ENCODE results near the gene TENT5A. TPM values are rescaled to one million over a fixed set of nuclear protein-coding genes. Genes with fewer than 3 reads are reported as not detected.
A peak's percentile ranks its signal among the peaks of the same experiment; 100 is the strongest.

Gene TENT5A
- 10 to 100 TPM; 13.1 to 13.6 TPM for total RNA-seq
- 1 to 10 TPM; 4.0 to 9.6 TPM for polyA plus RNA-seq

GRCh38 chr6:81752084-81752920, at the start of gene TENT5A:
TSS of gene TENT5A (minus strand) at chr6:81752681. CDS start at chr6:81752141, 540 bp downstream.
- under 1% methylated on average over 77 of the region's 77 CpGs for WGBS
- H3K36me3 ChIP-seq (ENCODE audit: control insufficient read depth in 4 of 4, insufficient read depth in 3 of 4, low read depth in 1 of 4, low read length in 3 of 4) = peaks cover 0 to 5% (median 2%) of the 10 kb centered on the region in 4 donors
- H3K9me3 ChIP-seq (ENCODE audit: control insufficient read depth in 4 of 4, low read length in 3 of 4) = no peaks in the 10 kb centered on the region
- peak within 1 kb of the TSS; percentile 97 to 99 for H3K9ac ChIP-seq (ENCODE audit: low read depth in 1 of 2, low read length in 2 of 2)
- TF ChIP-seq SP1 (IDR thresholded peaks at IDR 0.05) = peak; percentile 35
- TF ChIP-seq YY1 (IDR thresholded peaks at IDR 0.05) = peak; percentile 54
- TF ChIP-seq TAF1 (conservative IDR thresholded peaks at IDR 0.05) = peak; percentile 95
- no peak for TF ChIP-seq MAX (IDR thresholded peaks at IDR 0.05)
- TF ChIP-seq EGR1 (IDR thresholded peaks at IDR 0.05; ENCODE audit: low read depth in 2 of 2) = peak in 1 of 2 donors; percentile 79
- peak in 1 of 2 donors; percentile 7 for TF ChIP-seq RXRA (IDR thresholded peaks at IDR 0.05)
- peak; percentile 25 for TF ChIP-seq ZBTB33 (IDR thresholded peaks at IDR 0.05)
- peak in 1 of 2 donors; percentile 31 for TF ChIP-seq HNF4A (conservative IDR thresholded peaks at IDR 0.05)
- no peak for TF ChIP-seq FOXA1 (IDR thresholded peaks at IDR 0.05)
- TF ChIP-seq FOXA2 (IDR thresholded peaks at IDR 0.05) = no peak
- peak; percentile 90 for TF ChIP-seq REST (IDR thresholded peaks at IDR 0.05)
- peak in 1 of 2 donors; percentile 7 for TF ChIP-seq RAD21 (IDR thresholded peaks at IDR 0.05)
- TF ChIP-seq HNF4G (IDR thresholded peaks at IDR 0.05) = no peak
- no peak for TF ChIP-seq NR2F2 (IDR thresholded peaks at IDR 0.05)
- no peak for TF ChIP-seq ATF3 (IDR thresholded peaks at IDR 0.05)
- TF ChIP-seq CTCF (IDR thresholded peaks at IDR 0.05; ENCODE audit: low read depth, low read length, missing input control) = no peak
- no peak for TF ChIP-seq JUND (IDR thresholded peaks at IDR 0.05)
- no peak for TF ChIP-seq GABPA (IDR thresholded peaks at IDR 0.05 in 1 of 2, conservative IDR thresholded peaks at IDR 0.05 in 1 of 2)
- H3K27me3 ChIP-seq (ENCODE audit: control insufficient read depth in 4 of 4, insufficient read depth in 4 of 4, low read length in 3 of 4) = no peaks in the 10 kb centered on the region
- H3K27ac ChIP-seq (ENCODE audit: low read depth in 1 of 2, low read length in 2 of 2) = peak within 1 kb of the TSS; percentile 99 to 100
- H3K4me1 ChIP-seq (ENCODE audit: control insufficient read depth in 4 of 4, insufficient read depth in 4 of 4, low read length in 3 of 4) = peaks cover under 1 to 15% (median 8%) of the 10 kb centered on the region in 4 donors
- peak; percentile 91 for DNase-seq (ENCODE audit: low spot score)
- peak within 1 kb of the TSS; percentile 76 to 90 (median 88) for H3K4me3 ChIP-seq (ENCODE audit: low read depth in 1 of 3, low read length in 3 of 3)

All from liver (tissue), 9 donors.